Fibroblast of mammary gland (primary cell): ENCODE results near the gene MB21D2.

Source experiments
- DNase-seq: peaks from one replicate; pipeline ENCODE4 v3.0.0-alpha.2; 2010; ENCODE audit warnings: low read depth
- H3K4me3 ChIP-seq: 2 replicates; pipeline ENCODE4 v1.5.1; 2011; ENCODE audit warnings: low read depth, mild to moderate bottlenecking, low read length, moderate library complexity; ENCODE audit not compliant: control insufficient read depth
- CTCF ChIP-seq: conservative IDR thresholded peaks from 2 replicates; pipeline ENCODE4 v1.5.1; 2011; ENCODE audit warnings: low read depth, low read length, inconsistent platforms; ENCODE audit not compliant: control insufficient read depth, insufficient read depth

Gene MB21D2

GRCh38 chr3:192943393-192943792 is 25.7 kb upstream of the MB21D2 start:
- DNase-seq, result peak; percentile 66
- no peak overlapping the region for H3K4me3 ChIP-seq
- no peak for TF ChIP-seq CTCF

GRCh38 chr3:192942625-192943024 is 25.0 kb upstream of the MB21D2 start:
- DNase-seq, result no peak
- H3K4me3 ChIP-seq, result no peak overlapping the region
- no peak for TF ChIP-seq CTCF

GRCh38 chr3:192940129-192940528 is 22.5 kb upstream of the MB21D2 start:
- peak; percentile 15 for DNase-seq

GRCh38 chr3:192935441-192935840 is 17.8 kb upstream of the MB21D2 start:
- TF ChIP-seq CTCF, result no peak
- H3K4me3 ChIP-seq, result no peak overlapping the region
- no peak for DNase-seq

More at GRCh38 chr3:192940129-192940528, 22.5 kb upstream of the MB21D2 start:
- no peak overlapping the region for H3K4me3 ChIP-seq
- TF ChIP-seq CTCF, result no peak

GRCh38 chr3:192933779-192934460 is 16.3 kb upstream of the MB21D2 start:
- DNase-seq, result no peak
- no peak overlapping the region for H3K4me3 ChIP-seq
- no peak for TF ChIP-seq CTCF

GRCh38 chr3:192933259-192933658 is 15.6 kb upstream of the MB21D2 start:
- TF ChIP-seq CTCF, result no peak
- DNase-seq, result no peak
- no peak overlapping the region for H3K4me3 ChIP-seq
